ENCODE results near the gene ARFGAP3. TPM values are rescaled to one million over a fixed set of nuclear protein-coding genes. Genes with fewer than 3 reads are reported as not detected.

ARFGAP3 gene
- total and polyA plus RNA-seq, 7 donors = 23.4 to 45.3 (median 35.7) TPM

GRCh38 chr22:42902875-42903510 is 45.9 kb upstream of the ARFGAP3 start:
- Histone ChIP-seq H3K4me3 (no peak overlapping the region), H3K27ac (peak overlapping the region; percentile 59 to 75 (median 69)), H3K36me3 (no peaks in the 10 kb centered on the region), H3K27me3 (no peaks in the 10 kb centered on the region), H3K4me1 (peaks cover 0 to 67% (median 54%) of the 10 kb centered on the region in 4 donors), H3K9me3 (no peaks in the 10 kb centered on the region)
- TF ChIP-seq POLR2AphosphoS5 (IDR thresholded peaks at IDR 0.05) (peak in 2 of 4 donors; percentile 36 to 55), POLR2A (IDR thresholded peaks at IDR 0.05) (no peak), EP300 (IDR thresholded peaks at IDR 0.05) (peak in 1 of 4 donors; percentile 15)
- peak; percentile 89 for DNase-seq
- WGBS, 2 donors = 81 to 83% methylated on average over 15 of the region's 15 CpGs
- intact Hi-C loops (cut with DNase I) = loop anchor here (5.0 kb wide), 1 partner anchor 64 kb away; no protein-coding TSS in a partner anchor

GRCh38 chr22:42901790-42902508 is 44.9 kb upstream of the ARFGAP3 start:
- H3K9me3 ChIP-seq = no peaks in the 10 kb centered on the region
- no peak for TF ChIP-seq POLR2A (IDR thresholded peaks at IDR 0.05)
- TF ChIP-seq POLR2AphosphoS5 (IDR thresholded peaks at IDR 0.05) = peak in 1 of 4 donors; percentile 21
- 81 to 88% methylated on average over 14 of the region's 14 CpGs for WGBS, 2 donors
- intact Hi-C loops (cut with DNase I) = loop anchor here (5.0 kb wide), 1 partner anchor 65 kb away; no protein-coding TSS in a partner anchor
- H3K27ac ChIP-seq = peak overlapping the region; percentile 59 to 75 (median 69)
- H3K4me1 ChIP-seq = peaks cover 0 to 57% (median 44%) of the 10 kb centered on the region in 4 donors
- no peaks in the 10 kb centered on the region for H3K27me3 ChIP-seq
- DNase-seq = no peak
- H3K36me3 ChIP-seq = no peaks in the 10 kb centered on the region
- H3K4me3 ChIP-seq = no peak overlapping the region

GRCh38 chr22:42897960-42898359 is 40.9 kb upstream of the ARFGAP3 start:
- Histone ChIP-seq H3K4me1 (peaks cover 0 to 34% (median 17%) of the 10 kb centered on the region in 4 donors), H3K36me3 (peaks cover 0 to 5% (median 0%) of the 10 kb centered on the region in 4 donors)
- 75 to 88% methylated on average over 7 of the region's 7 CpGs for WGBS, 2 donors

GRCh38 chr22:42895541-42895981 is 38.5 kb upstream of the ARFGAP3 start:
- Histone ChIP-seq H3K27me3 (no peaks in the 10 kb centered on the region), H3K36me3 (peaks cover 0 to 16% (median 3%) of the 10 kb centered on the region in 4 donors), H3K4me1 (peaks cover 0 to 18% (median 7%) of the 10 kb centered on the region in 4 donors), H3K27ac (peak overlapping the region in 3 of 4 donors; percentile 4 to 30 (median 11)), H3K9me3 (no peaks in the 10 kb centered on the region), H3K4me3 (no peak overlapping the region)
- intact Hi-C loops (cut with DNase I) = no loop called here
- DNase-seq = no peak
- WGBS, 2 donors = 83 to 89% methylated on average over 9 of the region's 9 CpGs
- TF ChIP-seq POLR2A (IDR thresholded peaks at IDR 0.05) (no peak), EP300 (IDR thresholded peaks at IDR 0.05) (no peak), POLR2AphosphoS5 (IDR thresholded peaks at IDR 0.05) (no peak)
- TF ChIP-seq, protein P1, sequence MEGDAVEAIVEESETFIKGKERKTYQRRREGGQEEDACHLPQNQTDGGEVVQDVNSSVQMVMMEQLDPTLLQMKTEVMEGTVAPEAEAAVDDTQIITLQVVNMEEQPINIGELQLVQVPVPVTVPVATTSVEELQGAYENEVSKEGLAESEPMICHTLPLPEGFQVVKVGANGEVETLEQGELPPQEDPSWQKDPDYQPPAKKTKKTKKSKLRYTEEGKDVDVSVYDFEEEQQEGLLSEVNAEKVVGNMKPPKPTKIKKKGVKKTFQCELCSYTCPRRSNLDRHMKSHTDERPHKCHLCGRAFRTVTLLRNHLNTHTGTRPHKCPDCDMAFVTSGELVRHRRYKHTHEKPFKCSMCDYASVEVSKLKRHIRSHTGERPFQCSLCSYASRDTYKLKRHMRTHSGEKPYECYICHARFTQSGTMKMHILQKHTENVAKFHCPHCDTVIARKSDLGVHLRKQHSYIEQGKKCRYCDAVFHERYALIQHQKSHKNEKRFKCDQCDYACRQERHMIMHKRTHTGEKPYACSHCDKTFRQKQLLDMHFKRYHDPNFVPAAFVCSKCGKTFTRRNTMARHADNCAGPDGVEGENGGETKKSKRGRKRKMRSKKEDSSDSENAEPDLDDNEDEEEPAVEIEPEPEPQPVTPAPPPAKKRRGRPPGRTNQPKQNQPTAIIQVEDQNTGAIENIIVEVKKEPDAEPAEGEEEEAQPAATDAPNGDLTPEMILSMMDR (IDR thresholded peaks at IDR 0.05) = no peak

More at GRCh38 chr22:42897960-42898359, 40.9 kb upstream of the ARFGAP3 start:
- Histone ChIP-seq H3K4me3 (no peak overlapping the region), H3K27ac (no peak overlapping the region), H3K27me3 (no peaks in the 10 kb centered on the region), H3K9me3 (no peaks in the 10 kb centered on the region)
- DNase-seq = no peak
- TF ChIP-seq POLR2AphosphoS5 (IDR thresholded peaks at IDR 0.05) (no peak), POLR2A (IDR thresholded peaks at IDR 0.05) (no peak), EP300 (IDR thresholded peaks at IDR 0.05) (no peak)
- TF ChIP-seq, protein P1 (IDR thresholded peaks at IDR 0.05) = no peak
- intact Hi-C loops (cut with DNase I) = no loop called here

- DNase-seq = no peak
- no peak overlapping the region for H3K27ac ChIP-seq
- peaks cover 0 to 18% (median 7%) of the 10 kb centered on the region in 4 donors for H3K4me1 ChIP-seq
- TF ChIP-seq, protein P1 (IDR thresholded peaks at IDR 0.05) = no peak
- no peaks in the 10 kb centered on the region for H3K9me3 ChIP-seq
- 36 to 74% methylated on average over 7 of the region's 7 CpGs for WGBS, 2 donors
- H3K27me3 ChIP-seq = no peaks in the 10 kb centered on the region
- peaks cover 0 to 21% (median 7%) of the 10 kb centered on the region in 4 donors for H3K36me3 ChIP-seq
- intact Hi-C loops (cut with DNase I) = no loop called here
- no peak overlapping the region for H3K4me3 ChIP-seq
These were observed 38.0 kb upstream of the ARFGAP3 start for GRCh38 chr22:42895087-42895486.

Measured in sigmoid colon (tissue), 7 donors.